Ishikawa (cell line): ENCODE data around the gene TNIK.

ENCODE experiments used
- CEBPB ChIP-seq: IDR thresholded peaks from 2 replicates; pipeline ENCODE4 v1.6.1; 2012
- CREB1 ChIP-seq: IDR thresholded peaks from 2 replicates; pipeline ENCODE4 v1.6.1; 2012; ENCODE audit warnings: low read depth
- EGR1 ChIP-seq: IDR thresholded peaks from 2 replicates; pipeline ENCODE4 v1.6.1; 2012
- EP300 ChIP-seq: IDR thresholded peaks from 2 replicates; pipeline ENCODE4 v1.6.1; 2012; ENCODE audit warnings: borderline replicate concordance
- FOXM1 ChIP-seq: IDR thresholded peaks from 2 replicates; pipeline ENCODE4 v1.6.1; 2012; ENCODE audit warnings: low read depth, borderline replicate concordance
- NFIC ChIP-seq: IDR thresholded peaks from 2 replicates; pipeline ENCODE4 v1.6.1; 2012
- RAD21 ChIP-seq: IDR thresholded peaks from 2 replicates; pipeline ENCODE4 v1.6.1; 2012; ENCODE audit warnings: low read depth
- REST ChIP-seq: IDR thresholded peaks from 2 replicates; pipeline ENCODE4 v1.6.1; 2012; ENCODE audit warnings: low read depth, mild to moderate bottlenecking
- TAF1 ChIP-seq: IDR thresholded peaks from 2 replicates; pipeline ENCODE4 v1.6.1; 2012; ENCODE audit warnings: low read depth, mild to moderate bottlenecking
- TCF12 ChIP-seq: IDR thresholded peaks from 2 replicates; pipeline ENCODE4 v1.6.1; 2012; ENCODE audit warnings: low read depth
- TEAD4 ChIP-seq: IDR thresholded peaks from 2 replicates; pipeline ENCODE4 v1.6.1; 2012
- YY1 ChIP-seq: IDR thresholded peaks from 2 replicates; pipeline ENCODE4 v1.6.1; 2012; ENCODE audit warnings: low read depth
- ZBTB7A ChIP-seq: IDR thresholded peaks from 2 replicates; pipeline ENCODE4 v1.6.1; 2012; ENCODE audit warnings: low read depth
- TF ChIP-seq, protein P1 (sequence below): IDR thresholded peaks from 2 replicates; pipeline ENCODE4 v1.6.1; 2012
- TF ChIP-seq, protein P2 (sequence below): IDR thresholded peaks from 2 replicates; pipeline ENCODE4 v1.6.1; 2012

TNIK gene

DNA sequence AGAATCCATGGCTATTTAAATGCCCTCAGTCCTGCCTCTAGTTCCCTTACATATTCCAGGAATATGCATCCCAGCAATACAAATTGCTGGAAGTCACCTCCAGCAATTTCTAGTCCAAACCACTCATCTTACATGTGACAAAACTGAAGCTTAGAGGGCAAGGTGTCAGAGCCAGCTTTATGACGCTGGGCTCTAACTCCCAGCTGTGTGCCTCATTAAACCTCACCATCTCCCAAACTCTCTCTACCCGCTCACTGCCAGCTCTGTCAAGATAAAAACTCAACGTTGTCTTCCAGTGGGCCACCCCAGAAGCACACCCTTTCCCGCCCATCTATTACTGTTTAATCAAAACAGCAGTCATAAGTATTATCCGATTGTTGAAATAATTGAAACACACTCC lies 7.9 kb downstream of the TNIK start:
- TF ChIP-seq CREB1 = no peak
- no peak for TF ChIP-seq REST
- TF ChIP-seq, protein P1, sequence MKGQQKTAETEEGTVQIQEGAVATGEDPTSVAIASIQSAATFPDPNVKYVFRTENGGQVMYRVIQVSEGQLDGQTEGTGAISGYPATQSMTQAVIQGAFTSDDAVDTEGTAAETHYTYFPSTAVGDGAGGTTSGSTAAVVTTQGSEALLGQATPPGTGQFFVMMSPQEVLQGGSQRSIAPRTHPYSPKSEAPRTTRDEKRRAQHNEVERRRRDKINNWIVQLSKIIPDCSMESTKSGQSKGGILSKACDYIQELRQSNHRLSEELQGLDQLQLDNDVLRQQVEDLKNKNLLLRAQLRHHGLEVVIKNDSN = no peak
- no peak for TF ChIP-seq TEAD4
- TF ChIP-seq TAF1 = no peak
- TF ChIP-seq NFIC = no peak
- no peak for TF ChIP-seq FOXM1

DNA sequence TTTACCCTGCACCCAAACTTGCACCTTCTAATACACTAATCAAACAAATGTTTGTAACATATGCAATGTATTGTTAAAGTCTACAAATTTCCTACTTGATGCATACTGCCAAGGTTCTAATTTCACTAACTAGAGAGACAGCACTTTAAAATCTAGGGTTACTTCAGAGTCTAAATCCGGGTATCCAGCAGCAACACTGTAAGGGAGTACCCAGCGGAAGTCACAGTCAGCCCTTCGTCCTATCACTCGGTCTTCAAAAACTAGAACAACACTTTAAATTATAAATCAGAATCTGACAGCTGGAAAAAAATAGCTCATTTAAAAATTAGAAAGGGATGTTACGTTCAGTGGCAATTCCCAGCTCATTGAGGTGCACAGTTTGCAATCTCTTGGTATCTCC lies 8.3 kb downstream of the TNIK start:
- TF ChIP-seq ZBTB7A (no peak), YY1 (no peak), REST (no peak), TCF12 (no peak), CEBPB (no peak), EP300 (no peak), NFIC (no peak), FOXM1 (no peak), EGR1 (no peak), TEAD4 (no peak), TAF1 (no peak), RAD21 (no peak), CREB1 (no peak)
- TF ChIP-seq, protein P1 = no peak
- TF ChIP-seq, protein P2, sequence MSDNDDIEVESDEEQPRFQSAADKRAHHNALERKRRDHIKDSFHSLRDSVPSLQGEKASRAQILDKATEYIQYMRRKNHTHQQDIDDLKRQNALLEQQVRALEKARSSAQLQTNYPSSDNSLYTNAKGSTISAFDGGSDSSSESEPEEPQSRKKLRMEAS = no peak

DNA sequence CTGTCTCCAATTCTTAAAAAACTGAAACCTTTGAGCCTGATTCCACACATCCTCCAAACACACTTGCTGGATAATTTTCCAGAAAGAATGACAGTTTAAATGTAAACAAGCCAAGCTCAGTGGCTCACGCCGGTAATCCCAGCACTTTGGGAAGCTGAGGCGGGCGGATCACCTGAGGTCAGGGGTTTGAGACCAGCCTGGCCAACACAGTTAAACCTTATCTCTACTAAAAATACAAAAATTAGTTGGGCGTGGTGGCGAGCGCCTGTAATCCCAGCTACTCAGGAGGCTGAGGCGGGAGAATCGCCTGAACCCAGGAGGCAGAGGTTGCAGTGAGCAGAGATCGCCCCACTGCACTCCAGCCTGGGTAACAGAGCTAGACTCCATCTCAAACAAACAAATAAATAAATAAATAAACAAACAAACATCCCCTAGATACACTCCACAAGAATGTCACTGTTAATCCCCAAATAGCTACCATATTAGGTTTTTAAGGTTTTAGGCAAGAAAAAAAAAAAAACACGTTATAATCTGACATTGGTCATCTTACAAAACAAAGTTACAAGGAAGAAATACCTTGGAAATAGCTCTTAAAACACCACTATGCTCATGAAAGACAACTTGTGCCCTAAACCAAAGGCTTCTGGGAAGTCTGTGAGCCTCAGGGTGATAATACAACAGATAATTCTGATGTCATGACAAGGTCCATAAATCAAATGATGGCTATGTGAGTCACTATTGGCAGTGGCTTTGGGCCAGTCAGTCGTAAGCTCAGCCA lies 13.2 kb downstream of the TNIK start:
- TF ChIP-seq, protein P2 = no peak
- no peak for TF ChIP-seq EP300
- TF ChIP-seq REST = no peak
- TF ChIP-seq RAD21 = no peak
- TF ChIP-seq EGR1 = no peak
- TF ChIP-seq, protein P1 = no peak
- TF ChIP-seq TCF12 = no peak
- TF ChIP-seq NFIC = no peak
- TF ChIP-seq CREB1 = no peak
- no peak for TF ChIP-seq TAF1
- no peak for TF ChIP-seq CEBPB
- TF ChIP-seq YY1 = no peak
- TF ChIP-seq FOXM1 = no peak
- no peak for TF ChIP-seq ZBTB7A
- no peak for TF ChIP-seq TEAD4

GRCh38 chr3:171446301-171446700 lies 13.9 kb downstream of the TNIK start:
- no peak for TF ChIP-seq TEAD4
- no peak for TF ChIP-seq TAF1
- no peak for TF ChIP-seq TCF12
- TF ChIP-seq, protein P2 = no peak
- no peak for TF ChIP-seq FOXM1
- TF ChIP-seq YY1 = no peak
- TF ChIP-seq CEBPB = no peak
- TF ChIP-seq, protein P1 = no peak
